ENCODE results near the gene ZBTB7A.

Gene ZBTB7A

GRCh38 chr19:4093643-4094175 lies 27.0 kb upstream of the ZBTB7A start:
- DNase-seq, result no peak

GRCh38 chr19:4090356-4091220 lies 23.9 kb upstream of the ZBTB7A start:
- no peak for DNase-seq

GRCh38 chr19:4089946-4090345 lies 23.2 kb upstream of the ZBTB7A start:
- no peak for DNase-seq

- DNase-seq, result peak; percentile 88
Measured at GRCh38 chr19:4089400-4089908, 22.8 kb upstream of the ZBTB7A start.

- peak; percentile 90 for DNase-seq
Measured at GRCh38 chr19:4088975-4089374, 22.3 kb upstream of the ZBTB7A start.

- no peak for DNase-seq
Measured at GRCh38 chr19:4087787-4088679, 21.3 kb upstream of the ZBTB7A start.

- DNase-seq, result no peak
Measured at GRCh38 chr19:4086411-4086867, 19.7 kb upstream of the ZBTB7A start.

GRCh38 chr19:4084547-4084877 lies 17.8 kb upstream of the ZBTB7A start:
- no peak for DNase-seq

GRCh38 chr19:4083677-4084546 lies 17.2 kb upstream of the ZBTB7A start:
- peak; percentile 71 for DNase-seq

- no peak for DNase-seq
Measured at GRCh38 chr19:4082172-4082571, 15.5 kb upstream of the ZBTB7A start.

- peak; percentile 68 for DNase-seq
Measured at GRCh38 chr19:4081441-4082129, 14.9 kb upstream of the ZBTB7A start.

GRCh38 chr19:4080473-4080872 lies 13.8 kb upstream of the ZBTB7A start:
- DNase-seq, result no peak

- peak; percentile 20 for DNase-seq
Measured at GRCh38 chr19:4077800-4078684, 11.3 kb upstream of the ZBTB7A start.

- no peak for DNase-seq
Measured at GRCh38 chr19:4077007-4077374, 10.3 kb upstream of the ZBTB7A start.

- peak; percentile 40 for DNase-seq
Measured at GRCh38 chr19:4075373-4075772, 8.7 kb upstream of the ZBTB7A start.

- no peak for DNase-seq
Measured at GRCh38 chr19:4071610-4072009, 4.9 kb upstream of the ZBTB7A start.

GRCh38 chr19:4069331-4069959 lies 2.7 kb upstream of the ZBTB7A start:
- no peak for DNase-seq

GRCh38 chr19:4068047-4068966 lies 1.6 kb upstream of the ZBTB7A start:
- no peak for DNase-seq

Data from GDM1 (cell line).